GM12872 (cell line): Measurements from ENCODE around the gene PFN3.

ENCODE experiments used
- TF ChIP-seq, protein P1 (sequence below): IDR thresholded peaks from 3 replicates; pipeline ENCODE4 v1.5.1; 2011; ENCODE audit warnings: low read depth, mild to moderate bottlenecking, low read length, moderate library complexity; ENCODE audit not compliant: insufficient read depth

Gene PFN3

DNA sequence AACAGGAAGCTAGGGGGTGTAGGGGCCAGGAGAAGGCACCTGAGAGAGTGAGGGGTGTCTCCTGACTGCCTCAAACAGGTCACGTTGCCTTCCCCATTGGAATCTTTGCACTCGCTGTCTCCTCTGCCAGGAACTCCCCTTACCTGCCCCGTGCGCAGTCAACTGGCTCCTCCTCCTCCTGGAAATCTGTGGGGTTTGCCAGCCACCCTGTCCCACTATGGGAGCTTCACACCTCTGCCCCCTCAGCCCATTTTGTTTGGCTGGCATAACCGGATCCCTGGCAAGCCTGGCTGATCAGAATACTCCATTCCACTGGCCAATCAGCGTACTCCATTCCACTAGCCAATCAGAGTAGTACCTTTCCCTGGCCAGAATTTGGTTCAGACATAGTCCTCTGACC, 26.7 kb downstream of the PFN3 start:
- TF ChIP-seq, protein P1, sequence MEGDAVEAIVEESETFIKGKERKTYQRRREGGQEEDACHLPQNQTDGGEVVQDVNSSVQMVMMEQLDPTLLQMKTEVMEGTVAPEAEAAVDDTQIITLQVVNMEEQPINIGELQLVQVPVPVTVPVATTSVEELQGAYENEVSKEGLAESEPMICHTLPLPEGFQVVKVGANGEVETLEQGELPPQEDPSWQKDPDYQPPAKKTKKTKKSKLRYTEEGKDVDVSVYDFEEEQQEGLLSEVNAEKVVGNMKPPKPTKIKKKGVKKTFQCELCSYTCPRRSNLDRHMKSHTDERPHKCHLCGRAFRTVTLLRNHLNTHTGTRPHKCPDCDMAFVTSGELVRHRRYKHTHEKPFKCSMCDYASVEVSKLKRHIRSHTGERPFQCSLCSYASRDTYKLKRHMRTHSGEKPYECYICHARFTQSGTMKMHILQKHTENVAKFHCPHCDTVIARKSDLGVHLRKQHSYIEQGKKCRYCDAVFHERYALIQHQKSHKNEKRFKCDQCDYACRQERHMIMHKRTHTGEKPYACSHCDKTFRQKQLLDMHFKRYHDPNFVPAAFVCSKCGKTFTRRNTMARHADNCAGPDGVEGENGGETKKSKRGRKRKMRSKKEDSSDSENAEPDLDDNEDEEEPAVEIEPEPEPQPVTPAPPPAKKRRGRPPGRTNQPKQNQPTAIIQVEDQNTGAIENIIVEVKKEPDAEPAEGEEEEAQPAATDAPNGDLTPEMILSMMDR, result no peak

DNA sequence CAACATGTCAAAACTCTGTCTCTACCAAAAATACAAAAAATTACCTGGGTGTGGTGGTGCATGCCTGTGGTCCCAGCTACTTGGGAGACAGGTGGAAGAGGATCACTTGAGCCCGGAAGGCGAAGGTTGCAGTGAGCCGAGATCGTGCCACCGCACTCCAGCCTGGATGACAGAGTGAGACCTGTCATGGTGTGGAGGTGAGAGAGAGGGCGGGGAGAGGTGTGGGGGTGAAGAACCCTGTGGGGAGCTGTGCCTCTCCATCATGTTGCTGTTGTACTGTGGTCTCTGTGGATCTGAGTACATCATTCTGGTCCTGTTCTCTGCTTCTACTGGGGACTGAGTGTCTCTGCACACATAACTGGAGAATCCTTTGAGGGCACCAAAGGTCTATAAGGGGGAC, 27.6 kb downstream of the PFN3 start:
- TF ChIP-seq, protein P1, result no peak

DNA sequence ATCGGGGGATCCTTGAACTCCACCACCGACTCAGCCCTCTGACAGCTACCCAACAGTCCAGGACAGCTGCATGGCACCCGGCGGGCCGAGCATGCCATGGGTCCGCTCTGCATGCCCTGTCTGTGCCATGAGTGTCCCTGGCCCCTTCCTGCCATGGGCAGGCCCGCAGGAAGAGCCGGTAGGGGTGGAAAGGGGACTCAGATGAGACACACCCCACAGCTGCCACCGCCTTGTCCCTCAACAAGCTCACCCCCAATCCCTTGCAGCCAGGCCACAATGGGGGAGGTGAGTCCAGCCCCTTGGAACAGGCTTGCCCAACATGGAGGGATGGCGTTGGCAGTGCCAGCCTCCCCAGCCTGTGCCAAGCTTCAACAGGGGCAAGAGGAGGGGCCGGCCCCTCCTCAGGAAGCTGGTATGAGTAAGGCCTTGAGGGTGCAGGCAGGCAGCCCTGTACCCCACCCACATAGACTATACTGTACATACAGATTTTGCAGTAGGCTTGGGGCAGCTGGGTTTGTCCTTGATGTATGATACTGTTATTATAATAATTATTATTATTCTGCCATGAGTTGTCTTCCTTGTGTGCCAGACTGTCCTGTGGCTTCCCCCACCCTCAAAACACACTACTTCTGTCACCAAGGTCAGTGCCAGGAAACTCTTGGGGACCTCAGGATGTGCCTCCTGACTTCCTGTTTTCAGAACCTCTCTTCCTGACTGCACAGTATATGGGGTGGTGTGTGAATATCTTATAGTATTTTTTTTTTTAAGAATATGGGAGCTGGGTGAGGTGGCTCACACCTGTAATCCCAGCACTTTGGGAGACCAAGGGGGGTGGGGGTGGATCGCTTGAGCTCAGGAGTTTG, 28.2 kb downstream of the PFN3 start:
- TF ChIP-seq, protein P1, result no peak

DNA sequence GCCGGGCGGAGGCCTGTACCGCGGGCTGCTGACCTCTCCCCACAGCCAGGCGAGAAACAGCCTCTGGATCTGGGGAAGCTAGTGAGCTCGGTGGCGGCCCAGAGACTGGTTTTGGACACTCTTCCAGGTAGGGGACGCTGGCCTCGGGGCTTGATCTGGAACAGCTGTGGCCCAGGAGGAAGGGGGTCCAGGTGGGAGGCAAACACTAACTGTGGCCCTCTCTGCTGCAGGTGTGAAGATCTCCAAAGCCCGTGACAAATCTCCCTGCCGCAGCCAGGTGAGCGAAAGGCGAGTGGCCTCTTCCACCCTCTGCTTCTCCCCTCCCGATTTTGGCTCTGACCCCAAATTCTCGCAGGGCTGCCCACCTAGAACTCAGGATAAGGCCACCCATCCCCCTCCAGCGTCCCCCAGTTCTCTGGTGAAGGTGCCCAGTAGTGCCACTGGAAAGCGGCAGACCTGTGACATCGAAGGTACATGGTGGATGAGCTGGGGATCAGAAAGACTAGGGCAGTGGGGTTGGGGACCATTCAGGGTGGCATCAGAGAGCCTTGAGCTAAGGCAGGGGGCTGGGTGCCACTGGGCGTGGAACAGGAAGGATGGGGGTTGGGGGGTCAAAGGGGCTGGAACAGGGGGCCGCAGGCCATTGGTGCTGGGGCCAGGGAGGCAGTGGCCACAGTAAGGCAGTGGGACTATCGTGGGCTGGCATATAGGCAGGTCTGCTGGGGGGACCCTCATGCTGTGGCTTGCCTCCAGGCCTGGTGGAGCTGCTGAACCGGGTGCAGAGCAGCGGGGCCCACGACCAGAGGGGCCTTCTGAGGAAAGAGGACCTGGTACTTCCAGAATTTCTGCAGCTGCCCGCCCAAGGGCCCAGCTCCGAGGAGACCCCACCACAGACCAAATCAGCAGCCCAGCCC, 29.1 kb downstream of the PFN3 start:
- TF ChIP-seq, protein P1, result no peak

DNA sequence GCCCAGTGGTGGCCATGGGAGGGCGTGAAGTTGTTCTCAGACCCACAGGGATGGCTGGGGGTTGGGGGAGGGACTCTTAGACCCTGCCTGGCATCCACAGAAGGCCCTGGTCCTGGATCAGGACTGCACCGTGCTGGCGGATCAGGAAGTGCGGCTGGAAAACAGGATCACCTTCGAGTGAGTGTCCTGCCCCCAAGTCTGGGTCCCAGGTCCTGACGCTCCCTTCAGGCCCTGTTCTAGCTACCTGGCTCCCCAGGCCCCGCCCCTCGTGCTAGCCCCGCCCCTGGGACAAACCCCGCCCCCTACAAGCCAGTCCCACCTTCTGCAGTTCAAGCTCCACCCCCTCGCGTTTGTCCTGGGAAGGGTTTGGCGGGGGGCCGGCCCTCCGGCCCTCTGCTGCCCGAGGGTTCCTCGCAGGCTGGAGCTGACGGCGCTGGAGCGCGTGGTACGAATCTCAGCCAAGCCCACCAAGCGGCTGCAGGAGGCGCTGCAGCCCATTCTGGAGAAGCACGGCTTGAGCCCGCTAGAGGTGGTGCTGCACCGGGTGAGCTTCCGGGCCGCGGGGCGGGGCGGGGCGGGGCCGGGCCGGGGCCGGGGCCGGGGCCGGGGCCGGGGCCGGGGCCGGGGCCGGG, 29.9 kb downstream of the PFN3 start:
- TF ChIP-seq, protein P1, result peak; percentile 52

DNA sequence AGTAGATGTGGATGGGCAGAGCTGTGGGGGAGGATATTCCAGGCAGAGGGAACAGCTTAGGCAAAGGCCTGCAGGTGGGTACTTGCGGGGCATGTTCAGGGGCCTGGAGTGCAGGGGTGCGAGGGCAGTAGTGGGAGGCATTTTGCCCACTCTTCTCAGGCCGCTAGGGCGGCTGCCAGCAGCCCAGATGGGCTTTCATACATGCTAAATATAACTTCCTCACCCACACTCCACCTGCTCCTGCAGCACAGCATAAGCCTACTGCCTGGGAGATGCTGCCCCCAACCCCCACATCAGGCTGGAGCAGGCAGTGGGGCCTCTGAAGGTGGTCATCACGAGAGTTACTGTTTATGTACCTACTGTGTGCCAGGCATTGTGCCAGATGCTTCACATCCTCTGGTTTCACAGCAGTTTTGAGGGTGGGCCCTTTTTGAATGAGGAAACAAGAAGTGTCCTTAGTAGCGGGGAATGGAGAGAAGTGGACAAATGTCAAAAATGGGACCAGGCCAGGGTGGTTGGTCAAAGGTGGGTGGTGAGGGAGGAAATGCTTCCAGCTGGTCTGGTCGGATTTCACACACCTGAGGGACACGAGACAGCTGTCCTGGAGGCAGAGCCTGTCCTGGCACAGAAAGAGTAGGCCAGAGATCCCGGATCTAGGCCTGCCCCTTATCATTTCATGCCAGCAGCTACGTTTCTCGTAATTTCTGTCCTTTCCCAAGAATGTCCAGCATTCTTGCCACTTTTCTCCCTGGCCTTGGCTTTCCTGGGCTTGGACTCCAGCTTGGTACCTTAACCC, 30.6 kb downstream of the PFN3 start:
- TF ChIP-seq, protein P1, result no peak
